SIG-M5 (cell line): ENCODE measurements around the gene NOTCH4.

ENCODE experiments used
- DNase-seq: peaks from one replicate; lab custom pipeline; 2025; lab: John Stamatoyannopoulos, UW

Gene NOTCH4

DNA sequence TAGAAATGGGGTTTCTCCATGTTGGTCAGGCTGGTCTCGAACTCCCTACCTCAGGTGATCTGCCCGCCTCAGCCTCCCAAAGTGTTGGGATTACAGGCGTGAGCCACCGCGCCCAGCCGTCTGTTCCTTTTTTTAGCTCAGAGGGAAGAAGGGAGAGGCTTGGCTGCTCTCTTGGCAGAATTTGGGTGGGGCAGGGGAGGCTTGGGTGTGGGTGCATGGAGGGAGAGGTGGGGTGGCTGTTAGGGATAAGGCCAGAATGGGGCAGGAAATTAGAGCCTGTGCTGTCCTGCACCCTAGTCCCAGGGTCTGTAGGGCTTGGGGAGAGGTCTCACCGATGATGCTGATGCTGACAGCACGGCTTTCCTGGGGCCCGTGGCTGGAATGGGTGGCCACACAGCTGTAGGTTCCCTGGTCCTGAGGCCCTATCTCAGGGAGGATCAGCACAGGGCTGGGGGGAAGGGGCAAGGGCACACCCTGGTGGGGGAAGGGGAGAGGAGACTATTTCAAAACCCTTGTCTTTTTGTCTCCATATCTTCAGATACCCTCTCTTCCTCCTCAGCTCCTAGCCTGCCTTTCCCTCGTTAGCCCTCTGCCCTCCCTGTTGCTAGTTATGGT is 41.8 kb downstream of the NOTCH4 start:
- no peak for DNase-seq

DNA sequence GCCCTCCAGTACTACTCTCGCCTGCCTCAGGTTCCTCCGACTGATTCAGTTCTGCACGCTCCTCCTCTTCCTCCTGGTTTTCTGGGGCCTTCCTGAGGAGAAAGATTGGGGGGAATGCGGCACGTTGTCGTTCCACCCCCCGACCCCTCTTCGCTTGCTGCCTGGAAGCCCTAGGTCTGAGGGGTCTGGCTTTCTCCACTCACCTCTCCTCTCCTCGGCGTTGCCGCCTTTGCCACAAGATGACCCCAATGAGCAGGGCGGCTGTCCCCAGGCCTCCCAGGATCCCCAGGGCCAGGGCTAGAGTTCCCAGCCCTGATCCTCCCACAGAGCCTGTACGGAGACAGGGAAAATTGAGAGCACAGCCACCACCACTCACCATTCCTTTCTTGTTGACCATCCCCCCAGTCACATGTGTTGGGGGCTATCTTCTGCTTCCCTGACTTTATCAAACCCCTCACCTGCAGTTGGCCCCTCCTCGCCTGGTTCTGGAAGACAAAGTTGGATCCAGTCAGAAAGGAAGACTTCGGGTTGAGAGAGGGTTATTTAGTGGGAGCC is 42.6 kb downstream of the NOTCH4 start:
- no peak for DNase-seq

- DNase-seq, result no peak
These were observed 44.0 kb downstream of the NOTCH4 start for GRCh38 chr6:32179766-32180405.

- DNase-seq, result no peak
These were observed 45.1 kb downstream of the NOTCH4 start for GRCh38 chr6:32178547-32179440.

DNA sequence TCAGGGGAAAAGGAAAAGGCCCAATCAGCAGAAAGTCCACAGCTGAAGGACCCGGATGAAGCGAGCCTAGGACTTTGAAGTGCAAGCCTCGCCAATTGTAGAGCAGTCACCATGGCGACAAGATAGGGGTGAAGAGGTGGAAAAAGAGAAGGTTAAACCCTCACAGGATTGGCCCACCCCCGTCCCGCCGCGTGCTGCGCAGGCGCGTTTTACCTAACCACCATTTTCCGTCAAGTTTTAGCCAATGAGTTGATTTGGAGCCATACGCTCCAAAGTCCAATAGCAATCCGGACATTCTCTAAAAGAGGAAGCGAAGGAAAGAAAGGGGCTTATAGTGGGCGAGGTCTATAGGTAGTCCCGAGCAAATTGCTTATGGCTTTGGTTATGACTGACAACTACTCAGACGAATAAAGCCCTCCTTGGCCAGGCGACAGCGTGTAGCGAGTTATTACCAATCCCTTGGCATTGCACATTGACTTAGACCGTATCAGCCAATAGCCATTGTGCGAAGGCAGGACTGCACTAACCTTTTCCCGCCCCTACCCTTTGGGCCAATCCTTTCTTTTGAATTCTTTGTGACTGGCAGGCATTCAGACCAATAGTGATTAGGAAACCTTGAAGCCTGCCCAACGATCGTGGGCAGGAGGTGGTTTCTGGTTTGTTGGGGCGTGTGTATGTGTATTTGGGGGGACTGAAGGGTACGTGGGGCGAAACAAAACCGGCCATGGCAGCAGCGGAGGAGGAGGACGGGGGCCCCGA is 45.9 kb downstream of the NOTCH4 start, which contains the start of gene RNF5:
Gene RNF5, plus strand, starts transcription at position 618 of the 759 bp plus-strand sequence. Its CDS starts 107 bp downstream, at position 725.
- DNase-seq, result peak; percentile 99

GRCh38 chr6:32177183-32177787 is 46.6 kb downstream of the NOTCH4 start:
- DNase-seq, result no peak

DNA sequence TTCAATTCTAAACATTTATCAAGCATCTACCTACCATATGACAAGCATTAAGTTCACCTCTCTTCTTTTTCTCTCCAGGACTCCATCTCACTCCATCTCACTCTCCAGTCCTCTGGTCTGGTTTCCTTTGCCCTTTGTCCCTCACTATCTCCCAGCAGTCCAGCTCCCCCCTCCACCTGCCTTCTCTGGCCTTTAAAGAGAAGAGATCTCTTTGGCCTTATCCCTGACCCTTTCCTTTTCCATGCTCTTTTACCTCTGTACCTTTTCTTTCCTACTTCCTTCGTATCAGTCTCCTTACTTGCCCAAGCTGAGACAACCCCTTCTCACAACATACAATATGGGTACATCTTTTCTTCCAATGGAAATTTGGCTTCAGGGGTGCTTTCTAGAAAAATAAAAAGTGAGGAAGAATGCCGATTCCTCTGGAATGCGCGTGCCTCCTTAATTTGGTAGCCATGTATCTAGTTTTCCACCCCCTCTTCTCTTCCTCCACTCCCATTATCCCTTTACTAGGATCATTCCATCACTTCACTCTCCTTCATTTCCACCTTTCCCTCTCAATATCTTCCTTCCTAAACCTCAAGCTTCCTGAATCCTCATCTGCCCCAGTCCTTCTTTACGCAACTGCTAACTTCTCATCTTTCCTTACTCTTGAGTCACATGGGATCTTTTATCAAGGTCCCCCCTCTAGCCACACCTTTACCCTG is 47.2 kb downstream of the NOTCH4 start:
- no peak for DNase-seq

DNA sequence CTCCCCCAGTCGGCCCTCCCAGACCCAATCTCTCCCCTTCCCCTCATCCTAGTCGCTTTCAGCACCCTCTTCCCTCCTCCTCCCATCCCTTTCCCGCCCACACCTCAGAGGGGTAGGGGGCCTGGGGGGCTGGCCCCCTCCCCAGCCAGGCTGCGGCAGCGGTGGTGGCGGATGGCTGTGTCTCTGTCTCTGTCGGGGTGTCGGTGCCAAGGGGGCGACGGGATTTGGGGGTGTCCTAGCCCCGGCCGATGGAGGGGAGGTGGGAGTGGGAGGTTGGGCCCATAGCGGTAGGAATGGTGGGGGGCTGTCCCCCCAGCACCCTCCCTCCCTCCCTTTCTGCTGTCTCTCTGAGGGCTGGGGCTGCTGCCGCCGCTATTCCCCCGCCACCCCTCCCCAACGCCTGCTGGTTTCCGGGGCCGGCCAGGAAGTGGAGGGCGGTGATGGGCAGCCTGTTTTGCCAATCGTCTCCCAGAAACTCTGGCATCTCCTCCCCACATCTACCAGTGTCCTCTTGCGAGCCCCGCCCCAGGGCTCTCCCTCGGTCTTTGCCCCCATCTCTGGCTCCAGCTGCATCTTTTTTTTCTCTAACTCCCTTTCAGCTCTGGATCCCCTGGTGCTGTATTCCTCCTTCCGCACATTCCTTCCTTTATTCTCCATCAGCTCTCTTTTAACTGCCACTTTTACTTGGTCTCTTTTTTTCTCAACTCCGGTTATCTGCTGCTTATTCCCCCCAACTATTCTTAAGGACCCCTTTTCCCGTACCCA is 48.0 kb downstream of the NOTCH4 start, which contains the start of gene AGPAT1:
Gene AGPAT1, minus strand, starts transcription at position 374 of the 765 bp plus-strand sequence. CDS start 4,588 bp downstream, outside the sequence.
- DNase-seq, result peak; percentile 32

DNA sequence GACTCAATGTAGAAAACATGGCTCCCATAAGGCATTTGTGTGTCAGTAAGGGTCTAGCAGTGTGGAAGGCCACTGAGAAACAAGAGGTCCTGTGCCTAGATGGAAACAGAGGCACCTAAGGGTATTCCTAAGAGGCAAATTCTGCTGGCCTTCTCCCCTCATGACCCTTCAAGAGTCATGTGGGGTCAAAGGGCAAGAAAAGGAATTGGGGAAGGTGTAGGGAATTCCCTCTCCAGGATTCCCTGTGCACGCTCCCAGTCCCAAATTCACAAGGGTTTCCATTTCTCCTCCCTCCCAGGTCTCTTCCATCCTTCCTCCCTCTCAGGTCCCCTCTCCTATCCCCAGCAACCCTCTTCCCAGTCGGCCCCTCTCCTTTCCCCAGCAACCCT is 48.6 kb downstream of the NOTCH4 start:
- no peak for DNase-seq

DNA sequence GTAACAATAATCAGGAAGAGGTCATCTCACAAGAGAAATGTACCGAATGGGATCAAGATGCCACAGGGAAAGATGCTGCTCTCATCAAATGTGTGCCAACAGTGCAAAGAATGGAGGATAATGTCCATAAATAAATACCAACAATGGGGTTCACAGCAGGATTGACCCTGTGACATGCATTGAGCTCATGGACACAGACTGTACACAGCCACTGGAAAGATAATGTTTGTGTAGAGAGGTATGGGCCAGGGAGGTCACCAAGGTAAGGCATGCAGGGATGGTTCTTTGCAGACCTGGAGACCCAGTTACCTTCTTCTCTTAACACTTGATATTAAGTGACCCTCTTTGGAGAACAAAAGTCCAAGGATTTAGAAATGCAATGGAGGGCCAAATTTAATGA is 49.5 kb downstream of the NOTCH4 start:
- no peak for DNase-seq

DNA sequence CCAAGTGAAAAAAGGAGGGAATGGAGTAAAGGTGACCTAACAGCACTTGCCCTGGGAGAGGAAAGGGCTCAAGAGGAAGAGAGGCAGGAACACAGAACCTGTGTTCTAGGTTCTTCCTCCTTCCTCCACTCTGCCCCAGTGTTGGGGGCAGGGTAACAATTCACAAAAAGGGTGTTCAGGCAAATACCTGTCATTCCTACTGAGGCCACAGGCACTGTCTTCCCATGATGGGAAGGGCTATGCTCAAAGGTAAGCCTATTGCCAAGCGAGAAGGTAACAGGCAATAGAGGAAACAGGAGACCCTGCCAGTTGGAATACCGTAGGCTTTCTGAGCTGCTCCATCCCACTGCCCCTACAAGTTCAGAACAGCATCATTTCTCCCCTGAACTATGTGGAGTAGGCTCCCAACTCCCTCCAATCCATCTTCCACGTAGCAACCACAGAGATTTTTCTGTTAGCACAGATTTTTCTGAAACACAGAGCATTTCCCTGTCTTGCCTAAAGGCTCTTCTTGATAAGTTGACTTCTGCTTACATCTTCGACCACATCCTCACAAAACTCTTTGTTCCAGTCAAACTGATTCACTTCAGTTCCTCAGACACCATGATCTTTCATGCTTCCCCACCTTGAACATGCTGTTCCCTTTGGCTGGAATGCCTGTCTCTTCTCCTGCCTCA is 50.7 kb downstream of the NOTCH4 start:
- no peak for DNase-seq

DNA sequence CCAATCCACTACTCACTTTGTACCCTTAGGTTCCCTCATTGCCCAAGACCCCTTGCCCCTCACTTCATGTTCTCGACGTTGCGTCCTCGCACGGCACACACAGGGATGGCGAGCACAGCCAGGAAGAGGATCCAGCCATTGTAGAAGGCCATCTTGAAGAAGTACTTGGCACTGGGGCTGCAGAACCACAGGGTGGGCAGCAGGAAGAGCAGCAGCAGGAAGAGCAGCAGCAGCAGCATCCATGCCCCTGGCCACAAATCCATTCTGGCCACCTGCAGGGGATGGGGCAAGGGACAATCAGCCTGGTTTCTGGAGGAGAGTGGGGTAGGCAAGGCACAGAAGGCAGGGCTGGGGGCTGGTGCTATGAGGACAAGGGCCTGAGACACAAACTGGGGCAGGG is 52.6 kb downstream of the NOTCH4 start:
- no peak for DNase-seq

DNA sequence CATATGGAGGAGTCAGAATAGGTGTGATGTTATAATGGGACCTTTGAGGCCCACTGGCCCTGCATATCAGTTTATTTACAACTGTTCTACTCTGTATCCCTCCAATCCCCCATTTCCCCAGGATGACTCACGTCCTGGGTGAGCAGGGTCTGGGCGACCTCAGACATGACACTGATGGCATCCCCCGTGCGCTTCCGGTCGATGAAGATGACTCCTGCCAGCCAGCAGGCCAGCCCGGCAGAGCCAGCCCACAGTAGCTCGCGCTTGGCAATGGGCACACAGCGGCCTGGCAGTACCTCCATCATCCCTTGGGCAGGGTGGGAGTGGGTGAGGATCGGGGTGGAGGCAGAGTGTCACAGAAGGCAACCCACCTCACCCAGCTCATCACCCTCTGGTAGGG is 53.6 kb downstream of the NOTCH4 start:
- DNase-seq, result no peak

DNA sequence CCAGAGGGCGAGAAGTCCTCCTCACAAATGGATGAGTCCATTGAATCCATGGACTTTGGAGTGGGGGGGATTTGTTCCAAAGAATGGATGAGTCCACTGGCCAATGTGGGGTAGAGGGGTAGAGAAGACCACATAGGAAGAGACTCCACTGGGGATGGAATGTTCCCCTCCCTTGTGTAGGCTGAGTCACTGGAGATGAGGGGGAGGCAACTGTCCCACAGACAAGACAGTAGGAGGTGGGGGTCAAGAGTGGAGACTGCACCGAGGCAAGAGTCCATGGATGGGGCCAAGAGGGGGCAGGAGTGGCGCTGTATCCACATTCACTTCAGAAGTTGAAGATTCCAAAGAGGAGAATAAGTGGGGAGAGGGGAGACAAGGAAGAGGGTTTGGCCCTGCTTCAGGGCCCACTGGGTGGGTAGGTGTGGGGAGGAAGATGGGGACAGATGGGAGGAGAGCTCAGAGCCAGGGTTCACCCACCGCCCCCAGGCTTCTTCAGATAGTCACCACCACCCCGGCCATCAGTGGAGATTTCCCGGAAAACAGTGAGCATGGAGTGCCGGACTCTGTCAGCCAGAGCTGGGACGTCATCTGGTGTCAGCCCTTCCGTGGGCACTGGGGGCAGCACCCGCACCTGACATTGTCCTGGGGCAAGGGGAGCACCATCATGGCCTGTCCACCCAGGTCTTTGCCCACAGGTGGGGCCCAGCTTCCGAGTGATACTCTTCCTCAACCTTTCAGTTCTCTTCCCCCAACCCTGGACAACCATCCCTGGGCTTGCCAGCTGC is 54.9 kb downstream of the NOTCH4 start:
- DNase-seq, result no peak

DNA sequence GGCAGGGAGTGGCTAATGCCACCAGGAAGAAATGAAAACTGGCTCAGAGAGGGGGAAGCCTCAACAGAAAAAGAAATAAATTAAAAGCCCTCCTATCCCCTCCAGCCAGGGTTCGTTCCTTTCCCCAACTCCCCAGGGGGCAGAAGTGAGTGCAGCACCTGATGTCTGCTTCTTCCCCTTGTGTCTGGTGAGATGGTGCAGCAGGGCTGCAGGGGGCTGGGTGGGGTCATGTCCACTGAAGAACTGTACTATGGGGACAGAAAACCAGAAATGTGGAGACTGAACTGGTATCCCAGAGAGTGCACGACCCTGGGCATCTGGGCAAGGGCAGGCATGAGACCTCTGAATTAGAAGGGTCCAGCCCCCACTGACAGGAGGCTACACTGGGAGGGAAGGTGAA is 55.5 kb downstream of the NOTCH4 start:
- no peak for DNase-seq

- DNase-seq, result no peak
These were observed 56.1 kb downstream of the NOTCH4 start for GRCh38 chr6:32167761-32168262.

DNA sequence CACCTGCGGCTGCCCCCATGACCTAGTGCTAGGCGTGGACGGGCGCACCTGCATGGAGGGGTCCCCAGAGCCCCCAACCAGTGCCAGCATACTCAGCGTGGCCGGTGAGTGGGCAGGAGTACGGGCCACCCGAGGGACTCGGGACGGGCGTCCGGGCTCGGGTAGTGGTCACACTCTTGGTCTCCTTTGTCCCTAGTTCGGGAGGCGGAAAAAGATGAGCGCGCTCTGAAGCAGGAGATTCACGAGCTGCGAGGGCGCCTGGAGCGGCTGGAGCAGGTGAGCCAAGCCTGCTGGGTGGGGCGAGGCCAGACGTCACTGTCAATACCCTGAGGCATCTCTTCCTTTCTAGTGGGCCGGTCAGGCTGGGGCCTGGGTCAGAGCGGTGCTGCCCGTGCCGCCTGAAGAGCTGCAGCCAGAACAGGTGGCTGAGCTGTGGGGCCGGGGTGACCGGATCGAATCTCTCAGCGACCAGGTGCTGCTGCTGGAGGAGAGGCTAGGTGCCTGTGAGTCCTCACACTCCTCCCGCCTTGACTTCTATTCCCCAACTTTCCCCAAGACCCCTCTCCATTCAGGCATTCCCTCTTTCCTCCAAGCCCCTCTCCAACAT is 56.6 kb downstream of the NOTCH4 start:
- no peak for DNase-seq
